HG02938 (cell line): Measurements from ENCODE around the gene AFF1.
A peak's percentile ranks its signal among the peaks of the same experiment; 100 is the strongest.

Experiments
- ATAC-seq: cut with Tn5 transposase; IDR thresholded peaks from one replicate; pipeline ENCODE4 v1.9.1; 2021; ENCODE audit warnings: mild to moderate bottlenecking, moderate library complexity; ENCODE audit not compliant: unreplicated experiment

The AFF1 gene

DNA sequence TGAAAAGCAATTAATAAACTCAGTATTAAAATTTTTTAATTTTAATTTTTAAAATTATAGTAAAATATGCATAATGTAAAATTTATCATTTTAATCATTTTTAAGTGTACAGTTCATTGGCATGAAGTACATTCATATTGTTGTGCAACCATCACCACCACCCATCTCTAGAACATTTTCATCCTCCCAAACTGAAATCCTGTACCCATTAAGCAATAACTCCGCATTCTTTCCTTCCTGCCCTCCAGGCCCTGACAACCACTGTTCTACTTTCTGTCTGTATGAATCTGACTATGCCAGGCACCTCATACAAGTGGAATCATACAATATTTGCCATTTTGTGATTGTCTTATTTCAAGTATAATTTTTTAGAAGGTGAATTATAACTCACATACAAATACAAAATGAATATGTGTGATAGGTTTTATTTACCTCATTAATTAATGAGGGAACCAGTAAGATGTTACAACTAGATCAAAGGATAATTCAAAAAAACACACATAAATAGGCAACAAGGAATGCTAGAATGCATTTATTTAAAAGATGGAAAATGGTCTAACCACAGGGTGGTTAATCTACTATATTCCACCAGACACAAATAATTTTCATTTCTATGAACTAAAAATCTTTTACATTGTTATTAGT lies 13.1 kb upstream of the AFF1 start:
- no peak for ATAC-seq

DNA sequence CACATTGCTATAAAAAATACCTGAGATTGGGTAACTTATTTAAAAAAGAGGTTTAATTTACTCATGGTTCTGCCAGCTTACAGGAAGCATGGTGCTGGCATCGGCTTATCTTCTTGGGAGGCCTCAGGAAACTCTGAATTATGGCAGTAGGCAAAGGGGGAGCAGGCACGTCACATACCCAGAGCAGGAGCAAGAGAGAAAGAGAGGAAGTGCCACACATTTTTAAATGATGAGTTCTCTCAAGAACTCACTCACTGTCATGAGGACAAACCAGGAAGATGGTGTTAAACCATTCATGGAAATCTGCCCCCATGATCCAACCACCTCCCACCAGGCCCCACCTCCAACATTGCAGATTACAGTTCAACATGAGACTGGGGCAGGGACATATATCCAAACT lies 10.0 kb upstream of the AFF1 start:
- ATAC-seq = no peak

DNA sequence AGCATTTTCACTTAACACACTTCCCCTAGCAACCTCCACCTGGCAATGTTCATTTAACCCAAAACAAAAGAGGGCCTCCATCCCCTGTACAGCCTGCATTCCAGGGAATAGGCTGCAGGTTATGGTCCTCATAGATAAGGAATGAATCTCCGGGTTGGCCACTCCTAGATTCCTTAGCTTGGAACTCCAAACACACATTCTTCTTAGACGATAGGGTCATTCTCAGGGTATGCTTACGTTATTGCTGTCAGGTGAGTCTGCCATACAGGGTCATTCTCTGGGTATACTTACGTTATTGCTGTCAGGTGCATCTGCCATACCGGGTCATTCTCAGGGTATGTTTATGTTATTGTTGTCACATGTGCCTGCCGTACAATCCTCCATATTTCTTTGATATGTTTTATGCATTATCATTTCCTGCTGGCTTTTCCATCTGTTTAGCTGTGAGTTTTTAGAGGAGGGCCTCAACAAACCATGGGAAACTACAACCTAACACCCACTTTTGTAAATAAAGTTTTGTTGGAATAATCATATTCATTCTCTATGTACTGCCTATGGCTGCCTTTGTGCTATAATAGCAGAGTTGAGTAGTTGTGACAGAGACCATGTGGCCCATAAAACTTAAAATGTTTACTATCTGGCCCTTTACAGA lies 8.2 kb upstream of the AFF1 start:
- ATAC-seq = no peak

DNA sequence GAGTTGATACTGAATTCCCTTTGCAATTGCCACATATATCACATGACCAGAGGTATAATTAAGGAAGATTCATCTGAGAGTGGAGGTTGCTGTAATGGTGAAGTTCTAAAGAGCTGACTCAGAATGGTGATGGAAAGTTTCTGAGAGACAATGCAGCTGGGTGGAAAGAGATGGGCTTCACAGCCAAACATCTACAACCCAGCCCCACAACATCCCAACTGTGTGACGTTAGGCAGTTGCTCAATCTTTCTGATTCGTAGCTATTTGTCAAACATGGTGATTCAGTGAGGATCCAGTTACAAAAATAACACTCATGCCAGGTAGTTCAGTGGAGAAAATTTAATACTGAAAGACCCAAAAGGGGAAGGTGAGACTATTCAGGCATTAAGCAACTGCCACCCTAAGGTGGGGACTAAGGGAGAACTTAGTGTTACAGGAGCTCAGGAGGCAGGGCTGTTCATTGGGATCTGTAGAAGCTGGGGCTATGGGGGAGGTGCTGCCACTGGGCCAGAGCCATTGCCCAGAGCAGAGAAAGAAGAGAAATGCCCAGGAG lies 6.9 kb upstream of the AFF1 start:
- ATAC-seq = no peak

DNA sequence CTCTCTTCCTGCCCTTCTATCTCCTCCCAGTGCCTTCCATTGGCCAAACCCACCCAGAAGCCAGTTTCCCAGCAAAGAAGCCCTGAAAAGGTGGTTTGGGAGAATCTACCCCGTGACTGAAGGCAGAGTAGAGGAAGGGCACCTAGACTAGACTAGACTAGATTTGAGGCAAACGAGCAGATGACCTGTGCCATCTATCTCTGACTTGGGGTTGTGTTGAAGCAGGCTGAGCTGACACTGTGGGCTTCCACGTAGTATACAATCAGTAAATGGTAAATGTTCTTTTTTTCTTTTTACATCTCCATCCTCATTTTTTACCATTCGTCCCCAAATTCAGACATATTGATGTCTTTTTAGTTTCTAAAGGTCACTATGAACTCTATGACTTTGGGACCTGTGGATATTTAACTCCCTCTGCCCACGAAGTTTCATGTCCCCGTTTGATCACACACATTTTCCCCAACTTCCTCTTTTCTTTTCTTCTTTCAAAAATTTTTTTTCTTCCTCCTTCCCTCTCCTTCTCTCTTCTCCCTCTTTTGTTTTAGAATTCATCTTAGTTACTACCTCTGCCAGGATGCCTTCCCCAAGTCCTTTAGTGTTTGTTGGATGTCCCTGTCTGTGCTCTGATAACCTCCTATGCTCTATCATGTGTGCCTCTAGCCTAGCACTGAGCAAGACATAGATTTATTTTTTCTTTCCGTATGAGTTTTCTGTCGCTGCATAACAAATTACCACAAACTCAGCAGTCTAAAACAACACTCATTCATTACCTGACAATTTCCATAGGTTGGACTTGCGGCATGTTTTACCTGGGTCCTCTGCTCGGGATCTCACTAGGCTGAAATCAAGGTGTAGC lies 6.2 kb upstream of the AFF1 start:
- ATAC-seq = peak; percentile 52

DNA sequence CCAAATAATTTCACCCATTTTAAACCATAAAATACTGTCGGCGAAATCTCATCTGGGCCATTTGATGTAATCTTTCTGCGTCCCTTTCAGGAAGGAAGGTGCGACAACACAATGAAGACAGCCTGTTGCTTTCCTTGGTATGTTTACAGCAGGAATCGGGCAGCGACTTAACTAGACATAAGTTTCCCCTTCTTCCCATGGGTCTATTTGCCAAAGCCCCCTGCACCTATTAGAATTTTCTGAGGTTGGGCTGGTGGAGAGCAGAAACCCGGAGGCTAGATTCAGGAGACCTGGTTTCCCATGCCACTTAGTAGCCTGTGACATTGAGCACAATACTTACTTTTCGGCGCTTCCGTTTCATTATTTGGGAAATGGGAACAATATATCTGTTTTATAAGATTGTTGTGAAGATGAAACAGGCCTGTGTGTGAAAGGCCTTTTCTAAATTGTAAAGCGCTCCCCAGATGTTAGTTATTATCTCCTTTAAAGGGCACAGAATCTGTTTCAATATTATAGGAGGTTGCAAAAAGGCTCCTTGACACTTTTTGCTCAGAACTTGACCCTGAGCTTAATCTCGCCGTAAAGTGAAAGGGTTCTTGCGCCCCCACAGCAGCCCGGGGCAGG lies 552 bp upstream of the AFF1 start:
- ATAC-seq = no peak

DNA sequence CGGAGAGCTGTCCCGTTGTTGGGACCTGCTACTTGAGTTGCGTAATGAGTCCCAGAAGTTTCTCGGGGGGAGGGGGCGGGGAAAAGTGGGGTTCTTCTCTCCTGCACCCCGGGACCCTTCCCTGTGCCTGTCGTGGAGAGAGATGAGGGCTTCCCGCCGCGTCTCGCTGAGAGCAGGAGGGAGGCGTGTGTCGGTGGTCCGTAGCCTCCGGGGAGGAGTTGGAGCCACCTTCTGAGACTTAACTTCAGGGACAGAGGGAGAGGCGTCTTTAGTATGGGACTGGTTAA lies 698 bp downstream of the AFF1 start:
- no peak for ATAC-seq

DNA sequence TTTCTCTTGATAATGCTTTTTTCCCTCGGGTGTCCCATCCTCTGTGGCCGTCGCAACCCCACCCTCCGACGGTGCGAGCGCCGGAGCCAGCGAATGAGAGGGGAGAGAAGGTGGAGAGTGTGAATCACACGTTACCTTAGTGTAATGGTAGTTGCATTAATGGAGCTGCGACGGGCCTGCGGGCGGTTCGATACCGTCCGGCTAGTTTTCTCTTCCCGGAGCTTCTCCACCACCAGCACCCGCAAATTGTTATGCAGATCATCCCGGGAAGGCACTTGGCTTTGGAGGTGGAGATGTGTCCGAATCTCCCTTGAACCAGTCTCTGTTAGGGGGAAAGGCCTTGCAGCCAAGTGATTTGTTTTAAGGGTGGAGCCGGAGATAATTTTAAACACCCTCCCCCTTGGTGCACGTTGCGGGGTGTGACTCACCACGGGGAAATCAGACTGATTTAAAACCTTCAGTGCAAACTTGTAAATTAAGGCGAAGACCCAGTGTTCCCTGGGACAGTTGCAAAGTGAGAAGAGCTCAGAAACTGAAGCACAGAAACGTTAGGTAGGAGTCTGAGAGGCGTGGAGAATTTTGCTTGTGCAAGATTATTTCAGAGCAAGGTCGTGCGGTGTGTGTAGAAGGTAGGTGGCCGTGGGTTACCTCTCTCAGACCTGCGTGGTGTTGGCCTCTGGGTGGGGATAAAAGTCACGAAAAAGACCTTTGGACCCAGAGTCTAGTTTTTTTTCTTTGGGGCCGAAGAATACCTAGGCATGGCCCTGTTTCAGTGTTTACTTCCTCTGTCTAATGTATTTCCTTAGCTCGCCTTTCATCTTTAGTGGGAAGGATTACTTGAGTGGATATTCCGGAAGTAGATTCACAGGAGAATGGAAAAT lies 1.3 kb downstream of the AFF1 start:
- ATAC-seq = peak; percentile 34

DNA sequence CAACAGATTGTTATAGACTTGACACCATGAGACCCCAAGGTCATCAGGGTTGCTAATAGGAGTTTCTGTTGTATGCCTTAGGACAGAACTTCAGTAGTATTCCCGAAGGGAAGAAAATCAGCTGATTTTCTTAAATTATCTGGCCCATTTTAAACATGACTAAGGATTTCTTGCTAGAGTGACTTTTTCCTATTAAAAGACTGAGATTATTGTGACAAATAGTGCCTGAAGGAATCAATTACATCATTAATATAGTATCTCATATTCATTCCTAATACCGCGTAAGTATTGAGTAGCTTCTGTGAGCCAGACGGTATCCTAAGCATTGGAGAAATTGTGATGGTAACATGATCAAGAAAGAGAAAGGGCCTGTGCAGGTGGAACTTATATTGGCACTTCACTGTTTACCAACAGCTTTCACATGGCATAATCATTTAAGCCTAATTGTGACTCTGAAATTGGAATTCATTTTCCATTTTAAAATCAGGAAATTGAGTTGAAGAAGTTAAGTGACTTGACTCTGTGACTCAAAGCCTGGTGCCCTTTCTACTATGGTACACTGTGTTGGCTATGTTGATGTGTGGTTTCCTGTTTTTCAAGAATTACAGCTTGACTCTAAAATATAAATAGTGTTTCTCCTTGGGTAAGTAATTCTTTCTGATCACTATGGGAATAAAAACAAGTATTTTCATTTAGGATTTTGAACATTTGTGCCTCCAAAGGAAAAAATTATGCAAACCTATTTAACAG lies 4.1 kb downstream of the AFF1 start:
- no peak for ATAC-seq

DNA sequence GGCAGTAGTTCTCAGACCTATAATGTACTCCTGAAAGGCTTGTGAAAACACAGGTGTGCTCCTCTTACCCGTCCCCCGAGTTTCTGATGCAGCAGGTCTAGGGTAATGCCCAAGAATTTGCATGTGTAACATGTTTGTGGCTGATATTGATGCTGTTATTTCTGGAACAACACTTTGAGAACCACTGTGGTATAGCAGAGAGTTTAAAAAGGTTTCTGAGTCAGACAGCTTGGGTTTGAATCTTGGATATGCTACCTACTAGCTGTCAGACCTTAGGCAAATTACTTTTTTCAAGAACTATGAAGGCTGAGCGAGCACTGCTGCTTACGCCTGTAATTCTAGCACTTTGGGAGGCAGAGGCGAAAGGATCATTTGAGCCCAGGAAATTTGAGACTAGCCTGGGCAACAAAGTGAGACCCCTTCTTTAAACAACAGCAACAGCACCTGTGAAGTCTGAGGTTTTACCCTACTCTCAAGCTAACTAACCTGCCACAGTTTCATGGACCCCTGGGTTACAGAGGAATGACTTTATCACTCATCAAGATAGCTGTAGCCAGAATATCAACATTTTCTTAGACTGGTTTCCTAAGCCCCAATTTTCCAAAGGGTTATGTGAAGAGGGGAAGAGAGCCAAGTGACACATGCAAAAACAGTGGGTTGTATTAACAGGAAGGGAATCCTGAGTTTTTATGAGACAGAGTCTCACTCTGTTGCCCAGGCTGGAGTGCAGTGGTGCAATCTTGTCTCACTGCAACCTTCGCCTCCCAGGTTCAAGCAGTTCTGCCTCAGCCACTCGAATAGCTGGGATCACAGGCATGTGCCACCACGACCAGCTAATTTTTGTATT lies 5.1 kb downstream of the AFF1 start:
- peak; percentile 75 for ATAC-seq

DNA sequence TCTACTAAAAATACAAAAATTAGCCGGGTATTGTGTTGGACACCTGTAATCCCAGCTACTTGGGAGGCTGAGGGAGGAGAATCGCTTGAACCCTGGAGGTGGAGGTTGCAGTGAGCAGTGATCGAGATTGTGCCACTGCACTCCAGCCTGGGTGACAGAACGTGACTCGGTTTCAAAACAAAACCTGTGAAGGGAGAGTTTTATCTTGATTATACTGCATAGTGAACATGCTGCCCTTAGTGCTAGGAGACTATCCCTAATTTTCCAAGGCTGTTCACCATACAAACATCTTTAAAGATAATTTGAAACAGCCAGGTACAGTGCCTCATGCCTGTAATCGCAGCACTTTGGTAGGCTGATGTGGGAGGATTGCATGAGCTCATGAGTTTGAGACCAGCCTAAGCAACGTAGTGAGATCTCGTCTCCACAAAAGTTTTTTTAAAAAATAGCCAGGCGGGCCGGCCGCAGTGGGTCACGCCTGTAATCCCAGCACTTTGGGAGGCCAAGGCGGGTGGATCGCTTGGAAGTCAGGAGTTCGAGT lies 6.2 kb downstream of the AFF1 start:
- ATAC-seq = no peak

DNA sequence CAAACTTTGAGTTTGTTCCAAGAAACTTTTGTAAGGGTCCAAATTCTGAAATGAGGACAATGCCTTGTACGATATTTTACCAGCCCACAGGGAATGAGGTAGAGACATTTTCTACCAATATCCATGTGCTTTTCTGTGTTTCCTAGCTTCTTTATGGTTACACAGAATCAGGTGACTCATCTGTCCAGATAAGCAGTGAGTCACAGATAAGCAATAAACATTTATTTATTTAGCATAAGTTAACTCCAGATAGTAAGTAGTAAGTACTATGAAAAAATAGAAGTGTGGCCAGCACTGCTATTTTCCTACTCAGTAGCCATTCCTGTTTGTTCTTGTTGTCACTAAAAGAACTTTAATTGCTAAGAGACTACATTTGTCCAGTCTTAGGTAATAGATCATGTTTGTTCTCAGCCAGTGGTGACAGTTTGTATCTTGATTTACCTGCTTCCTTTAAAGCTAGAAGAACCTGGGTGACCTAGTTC lies 7.4 kb downstream of the AFF1 start:
- no peak for ATAC-seq

DNA sequence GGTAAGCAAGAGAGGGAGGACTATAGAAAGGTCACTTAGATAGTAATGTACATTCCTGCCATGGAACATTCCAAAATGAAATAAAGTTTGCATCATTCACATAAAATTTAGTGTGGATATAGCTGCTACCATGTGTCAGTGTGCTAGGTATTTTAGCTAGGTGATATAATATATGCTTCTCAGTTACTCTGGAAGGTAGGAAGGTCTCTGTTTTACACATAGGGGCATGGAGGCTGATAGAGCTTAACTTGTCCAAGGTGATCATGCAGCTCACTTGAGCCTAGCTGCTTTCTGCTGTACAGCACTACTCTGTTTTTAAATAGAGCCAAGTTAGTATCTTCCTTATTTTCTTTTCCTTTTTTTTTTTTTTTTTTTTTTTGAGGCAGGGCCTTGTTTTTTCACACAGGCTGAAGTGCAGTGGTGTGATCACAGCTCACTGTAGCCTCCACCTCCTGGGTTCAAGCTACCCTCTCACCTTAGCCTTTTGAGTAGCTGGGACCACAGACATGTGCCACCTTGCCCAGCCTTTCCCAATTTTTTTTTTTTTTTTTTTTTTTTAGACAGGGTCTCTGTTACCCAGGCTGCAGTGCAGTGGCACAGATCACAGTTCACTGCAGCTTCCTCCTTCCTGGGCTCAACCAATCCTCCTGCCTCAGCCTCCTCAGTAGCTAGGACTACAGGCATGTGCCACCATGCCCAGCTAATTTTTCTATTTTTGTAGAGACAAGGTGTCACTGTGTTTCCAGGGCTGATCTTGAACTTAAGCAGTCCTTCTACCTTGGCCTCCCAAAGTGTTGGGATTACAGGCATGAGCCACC lies 10.4 kb downstream of the AFF1 start:
- ATAC-seq = no peak

DNA sequence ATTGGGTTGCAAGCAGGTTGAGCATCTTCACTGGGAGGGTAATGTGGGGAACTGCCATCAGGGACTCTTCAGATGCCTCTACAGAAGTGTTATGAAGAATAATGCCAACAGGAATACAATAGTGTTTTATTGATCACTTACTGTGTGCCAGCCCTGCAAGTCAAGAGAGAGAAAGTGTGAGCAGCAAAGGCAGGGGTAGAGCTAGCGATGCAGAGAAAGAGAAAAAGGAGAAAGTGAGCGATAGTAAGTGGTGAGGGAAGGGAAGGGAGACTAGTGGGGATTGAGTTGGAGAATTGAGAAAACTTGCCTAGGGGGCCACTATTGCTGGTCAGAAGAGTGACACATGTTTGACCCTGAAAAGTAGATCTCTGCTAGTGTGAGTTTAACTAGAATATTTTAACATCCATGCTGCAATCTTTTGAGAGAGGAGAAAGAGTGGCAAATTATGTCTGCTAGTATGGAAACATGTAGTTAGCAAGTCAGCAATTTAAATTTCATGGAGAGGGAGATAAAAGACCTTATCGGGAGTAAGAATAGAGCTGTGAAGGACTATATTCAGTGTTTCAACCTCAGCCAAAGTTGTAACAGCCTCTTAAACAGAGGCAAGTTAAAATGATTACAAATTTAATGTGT lies 12.2 kb downstream of the AFF1 start:
- no peak for ATAC-seq

DNA sequence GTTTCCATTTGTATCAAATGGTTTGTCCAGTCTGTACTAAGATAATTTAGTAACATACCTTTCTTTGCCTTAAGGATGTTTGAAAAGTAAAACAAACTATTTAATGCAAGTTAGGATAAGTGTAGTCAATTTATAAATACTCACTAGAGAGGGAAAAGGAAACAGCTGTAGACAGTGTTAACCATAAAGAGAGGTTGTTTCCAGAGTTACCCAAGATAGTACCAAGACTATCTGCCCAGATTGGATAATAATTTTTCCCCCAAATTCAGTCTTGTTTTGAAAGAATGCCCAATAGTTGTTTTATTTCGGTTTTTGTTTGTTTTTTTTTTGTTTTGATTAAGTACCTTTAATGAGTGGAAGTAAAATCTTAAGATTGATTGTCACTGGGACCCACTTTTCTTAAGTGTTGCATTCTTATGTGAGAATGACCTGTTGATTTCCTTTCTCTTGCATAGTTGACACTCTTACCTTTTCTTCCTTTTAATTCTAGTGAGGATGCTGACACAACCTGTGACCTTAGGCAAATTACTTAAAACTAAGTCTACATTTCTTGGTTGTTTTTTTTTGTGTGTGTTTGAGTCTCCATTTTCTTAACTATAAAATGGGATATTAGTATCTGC lies 12.8 kb downstream of the AFF1 start:
- no peak for ATAC-seq

DNA sequence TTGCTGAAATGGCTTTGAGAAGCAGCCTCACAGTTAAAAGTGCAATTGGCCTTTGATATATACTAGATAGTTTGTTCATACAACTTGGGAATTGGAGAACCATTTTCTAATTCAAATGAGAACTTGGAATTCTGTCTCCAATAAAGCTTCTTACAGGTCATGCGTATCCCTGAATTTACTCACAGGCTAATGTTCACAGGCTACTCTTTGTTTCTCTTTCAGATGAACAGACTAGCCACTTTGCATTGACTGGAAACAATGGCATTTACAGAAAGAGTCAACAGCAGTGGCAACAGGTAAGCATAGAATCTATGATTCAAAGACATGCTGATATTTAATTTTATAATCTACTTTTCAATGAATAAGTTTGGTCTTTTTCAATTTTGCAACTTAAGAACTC lies 13.5 kb downstream of the AFF1 start:
- ATAC-seq = no peak
